ENCODE measurements around the gene PKN2. TPM values are rescaled to one million over a fixed set of nuclear protein-coding genes. Genes with fewer than 3 reads are reported as not detected.

PKN2 gene
- total RNA-seq, 1 experiment from 2014 or later, result 37.1 TPM

GRCh38 chr1:88648706-88649105 lies 35.4 kb upstream of the PKN2 start:
- no peaks in the 10 kb centered on the region for H3K9me3 ChIP-seq (ENCODE audit: low read length)
- no peak overlapping the region for H3K9ac ChIP-seq (ENCODE audit: low read length)
- H3K4me3 ChIP-seq (ENCODE audit: low read length), result no peak overlapping the region
- no peak overlapping the region for H3K4me2 ChIP-seq (ENCODE audit: low read depth, low read length, poor library complexity, severe bottlenecking)
- H3K4me1 ChIP-seq (ENCODE audit: low read length), result peaks cover 5% of the 10 kb centered on the region; the same call in 1 of the 2 replicates
- H3K9me2 ChIP-seq (replicated peaks; ENCODE audit: insufficient read depth, low read length), result no peaks in the 10 kb centered on the region
- no peaks in the 10 kb centered on the region for H3K79me2 ChIP-seq (ENCODE audit: low read length)
- no peak overlapping the region for H3K27ac ChIP-seq (ENCODE audit: low read length)
- DNase-seq, result no peak
- H2AFZ ChIP-seq (ENCODE audit: low read length), result no peak overlapping the region
- H4K20me1 ChIP-seq (ENCODE audit: insufficient read depth, low read depth, low read length), result no peaks in the 10 kb centered on the region
- H3K27me3 ChIP-seq (ENCODE audit: low read length), result no peaks in the 10 kb centered on the region
- no peaks in the 10 kb centered on the region for H3K36me3 ChIP-seq (ENCODE audit: insufficient read depth, low read length)

DNA sequence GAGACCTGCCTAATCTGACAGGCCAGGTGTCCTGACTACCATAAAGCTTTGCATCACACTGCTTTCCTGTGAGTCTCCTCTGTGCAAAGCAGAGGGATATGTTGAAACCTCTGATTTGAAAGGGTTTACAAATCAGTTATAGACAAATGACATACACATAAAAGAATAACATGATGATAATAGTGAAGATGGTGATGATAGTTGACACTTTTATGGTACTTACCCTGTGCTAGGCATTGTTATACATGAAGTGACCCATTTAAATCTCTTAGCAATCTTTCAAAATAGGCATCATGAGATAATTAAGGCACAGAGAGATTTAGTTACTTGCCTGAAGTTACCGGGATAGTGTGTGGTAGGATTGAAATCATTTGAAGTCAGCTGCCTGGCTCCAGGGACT lies 34.1 kb upstream of the PKN2 start:
- no peak overlapping the region for H3K9ac ChIP-seq (ENCODE audit: low read length)
- no peaks in the 10 kb centered on the region for H3K27me3 ChIP-seq (ENCODE audit: low read length)
- H3K4me2 ChIP-seq (ENCODE audit: low read depth, low read length, poor library complexity, severe bottlenecking), result no peak overlapping the region
- no peak overlapping the region for H3K27ac ChIP-seq (ENCODE audit: low read length)
- no peaks in the 10 kb centered on the region for H3K79me2 ChIP-seq (ENCODE audit: low read length)
- H3K36me3 ChIP-seq (ENCODE audit: insufficient read depth, low read length), result no peaks in the 10 kb centered on the region
- no peak for DNase-seq
- H4K20me1 ChIP-seq (ENCODE audit: insufficient read depth, low read depth, low read length), result no peaks in the 10 kb centered on the region
- no peak overlapping the region for H3K4me3 ChIP-seq (ENCODE audit: low read length)
- H2AFZ ChIP-seq (ENCODE audit: low read length), result no peak overlapping the region
- no peaks in the 10 kb centered on the region for H3K9me3 ChIP-seq (ENCODE audit: low read length)
- H3K4me1 ChIP-seq (ENCODE audit: low read length), result peaks cover 5% of the 10 kb centered on the region; the same call in 1 of the 2 replicates
- H3K9me2 ChIP-seq (replicated peaks; ENCODE audit: insufficient read depth, low read length), result no peaks in the 10 kb centered on the region

DNA sequence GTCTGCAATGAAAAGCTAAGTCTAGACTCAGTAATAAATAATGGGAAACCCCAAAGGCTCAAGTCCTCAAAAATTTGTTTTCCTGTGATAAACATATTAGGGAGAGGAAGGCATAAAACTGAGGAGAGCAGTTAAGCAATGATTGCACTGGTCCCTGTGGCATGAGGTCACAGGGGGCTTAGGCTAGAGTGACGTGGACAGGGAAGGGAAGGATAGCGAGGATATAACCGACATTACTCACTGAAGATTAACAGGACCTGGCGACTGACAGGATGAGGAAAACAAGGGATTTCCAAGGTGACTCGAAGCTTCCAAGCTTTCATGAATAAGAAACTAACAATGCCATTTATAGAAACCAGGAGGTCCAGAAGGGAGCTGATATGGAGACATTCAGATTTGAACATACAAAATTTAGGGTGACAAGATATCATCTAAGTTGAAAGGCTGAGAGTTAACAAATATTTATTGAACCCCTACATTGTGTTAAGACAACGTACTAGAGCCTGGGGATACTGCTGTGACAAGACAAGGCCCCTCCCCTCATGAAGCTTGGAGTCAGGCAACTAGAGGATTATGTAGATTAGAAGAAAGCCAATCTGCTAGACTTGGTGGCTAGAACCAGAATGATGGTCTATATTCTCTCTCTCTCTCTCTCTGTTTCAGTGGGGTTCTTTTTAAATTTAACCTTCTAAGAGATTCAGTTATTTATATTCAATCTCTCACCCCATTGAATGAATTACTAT lies 33.2 kb upstream of the PKN2 start:
- no peak overlapping the region for H3K4me2 ChIP-seq (ENCODE audit: low read depth, low read length, poor library complexity, severe bottlenecking)

GRCh38 chr1:88655140-88655539 lies 28.9 kb upstream of the PKN2 start:
- H2AFZ ChIP-seq (ENCODE audit: low read length), result no peak overlapping the region
- H3K9me3 ChIP-seq (ENCODE audit: low read length), result no peaks in the 10 kb centered on the region
- no peak overlapping the region for H3K4me3 ChIP-seq (ENCODE audit: low read length)
- no peaks in the 10 kb centered on the region for H3K36me3 ChIP-seq (ENCODE audit: insufficient read depth, low read length)
- H3K27ac ChIP-seq (ENCODE audit: low read length), result no peak overlapping the region
- no peak overlapping the region for H3K4me2 ChIP-seq (ENCODE audit: low read depth, low read length, poor library complexity, severe bottlenecking)
- no peaks in the 10 kb centered on the region for H3K79me2 ChIP-seq (ENCODE audit: low read length)
- H3K9me2 ChIP-seq (replicated peaks; ENCODE audit: insufficient read depth, low read length), result no peaks in the 10 kb centered on the region
- no peaks in the 10 kb centered on the region for H3K27me3 ChIP-seq (ENCODE audit: low read length)
- H3K4me1 ChIP-seq (ENCODE audit: low read length), result peaks cover 17% of the 10 kb centered on the region
- DNase-seq, result no peak
- no peak overlapping the region for H3K9ac ChIP-seq (ENCODE audit: low read length)
- no peaks in the 10 kb centered on the region for H4K20me1 ChIP-seq (ENCODE audit: insufficient read depth, low read depth, low read length)

More for the DNA sequence above, 33.2 kb upstream of the PKN2 start:
- Histone ChIP-seq H3K36me3 (ENCODE audit: insufficient read depth, low read length) (no peaks in the 10 kb centered on the region), H3K27me3 (ENCODE audit: low read length) (no peaks in the 10 kb centered on the region), H3K9me3 (ENCODE audit: low read length) (no peaks in the 10 kb centered on the region), H4K20me1 (ENCODE audit: insufficient read depth, low read depth, low read length) (no peaks in the 10 kb centered on the region), H3K9ac (ENCODE audit: low read length) (no peak overlapping the region), H3K4me3 (ENCODE audit: low read length) (no peak overlapping the region), H2AFZ (ENCODE audit: low read length) (no peak overlapping the region), H3K4me1 (ENCODE audit: low read length) (peaks cover 5% of the 10 kb centered on the region; the same call in 1 of the 2 replicates), H3K79me2 (ENCODE audit: low read length) (no peaks in the 10 kb centered on the region), H3K9me2 (replicated peaks; ENCODE audit: insufficient read depth, low read length) (no peaks in the 10 kb centered on the region), H3K27ac (ENCODE audit: low read length) (no peak overlapping the region)
- DNase-seq, result no peak

GRCh38 chr1:88655685-88656299 lies 28.3 kb upstream of the PKN2 start:
- Histone ChIP-seq H3K27me3 (ENCODE audit: low read length) (no peaks in the 10 kb centered on the region), H4K20me1 (ENCODE audit: insufficient read depth, low read depth, low read length) (no peaks in the 10 kb centered on the region), H3K9ac (ENCODE audit: low read length) (no peak overlapping the region), H3K36me3 (ENCODE audit: insufficient read depth, low read length) (no peaks in the 10 kb centered on the region), H3K9me2 (replicated peaks; ENCODE audit: insufficient read depth, low read length) (no peaks in the 10 kb centered on the region), H3K79me2 (ENCODE audit: low read length) (no peaks in the 10 kb centered on the region), H3K27ac (ENCODE audit: low read length) (no peak overlapping the region), H3K4me2 (ENCODE audit: low read depth, low read length, poor library complexity, severe bottlenecking) (no peak overlapping the region), H3K4me3 (ENCODE audit: low read length) (no peak overlapping the region), H3K9me3 (ENCODE audit: low read length) (no peaks in the 10 kb centered on the region), H2AFZ (ENCODE audit: low read length) (no peak overlapping the region), H3K4me1 (ENCODE audit: low read length) (peaks cover 24% of the 10 kb centered on the region)
- peak; percentile 81 for DNase-seq

DNA sequence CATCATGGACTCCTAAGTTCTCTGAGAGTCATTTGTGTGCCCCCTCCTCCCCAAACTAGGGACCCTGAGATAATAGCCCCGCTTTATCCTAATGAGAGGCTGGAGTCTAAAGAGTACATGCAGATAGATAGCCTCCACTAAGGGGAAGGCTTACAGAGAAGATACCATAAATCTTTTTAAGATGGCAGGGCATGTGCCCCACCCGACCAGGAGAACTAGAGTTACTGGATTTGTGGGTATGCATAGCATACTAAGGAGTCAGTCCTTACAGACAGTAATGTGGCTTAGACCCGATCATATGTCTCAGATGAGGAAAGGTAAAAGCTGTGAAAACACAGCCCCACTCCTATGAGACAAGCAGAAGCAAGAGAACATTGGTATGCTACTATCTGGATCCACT lies 25.7 kb upstream of the PKN2 start:
- H3K27me3 ChIP-seq (ENCODE audit: low read length), result no peaks in the 10 kb centered on the region
- H3K9me3 ChIP-seq (ENCODE audit: low read length), result no peaks in the 10 kb centered on the region
- H3K9ac ChIP-seq (ENCODE audit: low read length), result no peak overlapping the region
- DNase-seq, result no peak
- no peaks in the 10 kb centered on the region for H3K36me3 ChIP-seq (ENCODE audit: insufficient read depth, low read length)
- H3K79me2 ChIP-seq (ENCODE audit: low read length), result no peaks in the 10 kb centered on the region
- no peaks in the 10 kb centered on the region for H4K20me1 ChIP-seq (ENCODE audit: insufficient read depth, low read depth, low read length)
- H3K4me3 ChIP-seq (ENCODE audit: low read length), result no peak overlapping the region
- no peak overlapping the region for H2AFZ ChIP-seq (ENCODE audit: low read length)
- no peaks in the 10 kb centered on the region; the same call in 1 of the 2 replicates for H3K9me2 ChIP-seq (replicated peaks; ENCODE audit: insufficient read depth, low read length)
- peaks cover 50% of the 10 kb centered on the region for H3K4me1 ChIP-seq (ENCODE audit: low read length)
- no peak overlapping the region for H3K27ac ChIP-seq (ENCODE audit: low read length)
- no peak overlapping the region for H3K4me2 ChIP-seq (ENCODE audit: low read depth, low read length, poor library complexity, severe bottlenecking)

- Histone ChIP-seq H3K27ac (ENCODE audit: low read length) (no peak overlapping the region), H3K4me2 (ENCODE audit: low read depth, low read length, poor library complexity, severe bottlenecking) (no peak overlapping the region), H3K9me2 (replicated peaks; ENCODE audit: insufficient read depth, low read length) (no peaks in the 10 kb centered on the region; the same call in 1 of the 2 replicates), H3K79me2 (ENCODE audit: low read length) (no peaks in the 10 kb centered on the region), H3K9me3 (ENCODE audit: low read length) (no peaks in the 10 kb centered on the region), H4K20me1 (ENCODE audit: insufficient read depth, low read depth, low read length) (no peaks in the 10 kb centered on the region), H3K36me3 (ENCODE audit: insufficient read depth, low read length) (no peaks in the 10 kb centered on the region), H3K4me3 (ENCODE audit: low read length) (no peak overlapping the region), H3K4me1 (ENCODE audit: low read length) (peaks cover 51% of the 10 kb centered on the region), H3K27me3 (ENCODE audit: low read length) (no peaks in the 10 kb centered on the region), H3K9ac (ENCODE audit: low read length) (no peak overlapping the region), H2AFZ (ENCODE audit: low read length) (no peak overlapping the region)
- no peak for DNase-seq
Measured at GRCh38 chr1:88659552-88659951, 24.5 kb upstream of the PKN2 start.

GRCh38 chr1:88661188-88661587 lies 22.9 kb upstream of the PKN2 start:
- no peaks in the 10 kb centered on the region for H3K79me2 ChIP-seq (ENCODE audit: low read length)
- peaks cover 51% of the 10 kb centered on the region for H3K4me1 ChIP-seq (ENCODE audit: low read length)
- no peaks in the 10 kb centered on the region for H4K20me1 ChIP-seq (ENCODE audit: insufficient read depth, low read depth, low read length)
- H3K9me3 ChIP-seq (ENCODE audit: low read length), result no peaks in the 10 kb centered on the region
- H2AFZ ChIP-seq (ENCODE audit: low read length), result peak overlapping the region; percentile 33; the same call in 1 of the 2 replicates
- H3K36me3 ChIP-seq (ENCODE audit: insufficient read depth, low read length), result no peaks in the 10 kb centered on the region
- no peak overlapping the region for H3K9ac ChIP-seq (ENCODE audit: low read length)
- H3K4me2 ChIP-seq (ENCODE audit: low read depth, low read length, poor library complexity, severe bottlenecking), result peak overlapping the region; percentile 32
- H3K27me3 ChIP-seq (ENCODE audit: low read length), result no peaks in the 10 kb centered on the region
- no peak overlapping the region for H3K27ac ChIP-seq (ENCODE audit: low read length)
- DNase-seq, result no peak
- H3K4me3 ChIP-seq (ENCODE audit: low read length), result no peak overlapping the region
- H3K9me2 ChIP-seq (replicated peaks; ENCODE audit: insufficient read depth, low read length), result no peaks in the 10 kb centered on the region; the same call in 1 of the 2 replicates

All from Karpas-422 (cell line).